Fibroblast of gingiva (primary cell): Measurements from ENCODE around the gene COX8C.
"Not testable (repeated sequence)": the region's sequence is repeated elsewhere in the genome, so short reads cannot be mapped to it uniquely, and the experiment has no call there.

Source experiments
- DNase-seq: peaks from one replicate; pipeline ENCODE4 v3.0.0-alpha.2; 2011; ENCODE audit warnings: low read depth

Gene COX8C

DNA sequence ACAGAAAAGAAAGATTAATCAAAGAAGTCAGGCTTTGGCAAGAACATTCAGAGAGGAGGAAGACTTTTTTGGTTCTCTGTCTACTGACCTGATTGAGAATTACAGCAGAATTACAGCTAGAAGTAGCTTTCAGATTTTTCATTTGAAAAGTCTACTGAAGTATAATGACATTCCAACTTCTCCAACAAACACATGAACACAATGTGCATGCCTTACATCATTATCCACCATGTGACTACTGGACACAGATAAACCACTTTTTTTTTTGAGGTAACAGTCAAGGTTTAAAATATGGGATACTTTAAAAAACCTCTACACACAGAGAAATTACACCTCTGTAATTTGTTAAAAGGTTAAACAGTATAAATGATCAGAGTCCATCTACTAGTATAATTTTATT is 26.5 kb upstream of the COX8C start:
- DNase-seq: no peak

DNA sequence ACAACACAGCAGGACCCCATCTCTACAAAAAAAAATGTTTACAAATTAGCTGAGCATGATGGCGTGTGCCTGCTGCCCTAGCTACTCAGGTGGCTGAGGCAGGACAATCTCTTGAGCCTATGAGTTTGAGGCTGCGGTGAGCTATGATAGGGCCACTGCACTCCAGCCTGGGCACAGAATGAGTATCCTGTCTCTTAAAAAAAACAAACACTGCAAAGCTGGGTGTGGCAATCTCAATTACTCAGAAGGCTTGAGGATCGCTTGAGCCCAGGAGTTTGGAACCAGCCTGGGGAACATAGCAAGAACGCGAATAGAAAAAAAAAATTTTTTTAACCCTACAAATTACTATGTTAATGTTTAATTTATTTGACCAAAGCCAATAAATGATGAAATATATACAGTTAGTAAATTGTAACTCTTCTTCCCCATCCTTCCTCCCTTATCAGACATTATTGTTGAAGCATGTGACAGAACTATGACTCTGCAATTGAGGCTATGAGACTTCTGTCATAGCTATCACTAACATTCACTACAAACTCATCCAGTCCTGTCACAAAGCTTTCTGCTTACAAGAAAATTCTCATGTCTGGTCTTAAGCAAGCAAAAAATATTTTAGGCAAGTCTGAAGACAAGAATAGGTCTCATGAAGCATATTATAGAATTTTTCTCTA is 23.9 kb upstream of the COX8C start:
- DNase-seq: no peak

DNA sequence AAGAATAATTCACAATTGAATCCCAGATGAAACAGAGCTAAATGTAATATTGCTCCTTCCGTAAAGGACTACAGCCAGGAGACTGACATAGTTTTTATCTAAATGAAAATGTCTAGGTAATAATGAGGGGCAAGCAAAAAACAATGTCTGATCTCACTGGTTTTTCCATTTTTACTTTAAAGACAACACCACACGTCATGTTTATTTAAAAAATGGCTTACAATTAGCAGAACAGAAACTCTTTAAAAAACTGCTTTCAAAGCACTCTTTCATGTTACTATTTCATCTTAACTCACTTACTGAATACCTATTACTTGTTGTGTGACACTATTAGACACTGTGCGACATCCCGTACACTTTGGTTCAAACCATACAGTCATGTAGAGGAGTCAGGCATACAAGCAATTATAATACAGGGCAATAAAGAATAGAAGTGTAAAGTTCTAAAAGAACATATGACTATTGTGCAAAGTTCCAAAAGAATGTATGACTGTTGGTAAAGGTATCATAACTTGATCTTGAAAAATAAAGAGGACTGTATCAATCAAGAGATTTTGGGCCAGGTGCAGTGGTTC is 23.3 kb upstream of the COX8C start:
- DNase-seq: no peak

DNA sequence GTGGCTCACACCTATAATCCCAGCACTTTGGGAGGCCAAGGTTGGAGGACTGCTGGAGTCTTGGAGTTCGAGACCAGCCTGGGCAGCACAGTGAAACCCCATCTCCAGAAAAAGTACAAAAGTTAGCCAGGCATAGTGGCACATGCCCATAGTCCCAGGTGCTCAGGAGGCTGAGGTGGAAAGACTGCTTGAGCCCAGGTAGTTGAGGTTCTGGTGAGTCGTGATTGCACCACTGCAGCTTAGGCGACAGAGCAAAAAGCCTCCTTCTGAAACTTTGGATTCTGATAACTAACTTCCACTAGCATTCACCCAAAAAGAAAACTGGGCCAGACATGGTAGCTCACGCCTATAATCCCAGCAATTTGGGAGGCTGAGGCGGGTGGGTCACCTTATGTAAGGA is 20.8 kb upstream of the COX8C start:
- DNase-seq: no peak

DNA sequence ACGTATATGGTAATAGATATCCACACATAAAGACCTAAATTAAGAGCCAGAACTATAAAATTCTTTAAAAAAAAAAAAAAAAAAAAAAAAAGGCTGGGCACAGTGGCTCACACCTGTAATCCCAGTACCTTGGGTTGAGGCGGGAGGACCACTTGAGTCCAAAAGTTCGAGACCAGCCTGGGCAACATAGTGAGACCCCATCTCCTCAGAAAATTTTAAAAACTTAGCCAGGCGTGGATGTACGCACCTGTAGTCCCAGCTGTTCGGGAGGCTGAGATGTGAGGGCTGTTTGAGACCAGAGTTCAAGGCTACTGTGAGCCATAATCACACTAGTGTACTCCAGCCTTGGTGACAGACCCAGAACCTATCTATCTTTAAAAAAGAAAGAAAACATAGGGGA is 18.4 kb upstream of the COX8C start:
- no peak for DNase-seq

DNA sequence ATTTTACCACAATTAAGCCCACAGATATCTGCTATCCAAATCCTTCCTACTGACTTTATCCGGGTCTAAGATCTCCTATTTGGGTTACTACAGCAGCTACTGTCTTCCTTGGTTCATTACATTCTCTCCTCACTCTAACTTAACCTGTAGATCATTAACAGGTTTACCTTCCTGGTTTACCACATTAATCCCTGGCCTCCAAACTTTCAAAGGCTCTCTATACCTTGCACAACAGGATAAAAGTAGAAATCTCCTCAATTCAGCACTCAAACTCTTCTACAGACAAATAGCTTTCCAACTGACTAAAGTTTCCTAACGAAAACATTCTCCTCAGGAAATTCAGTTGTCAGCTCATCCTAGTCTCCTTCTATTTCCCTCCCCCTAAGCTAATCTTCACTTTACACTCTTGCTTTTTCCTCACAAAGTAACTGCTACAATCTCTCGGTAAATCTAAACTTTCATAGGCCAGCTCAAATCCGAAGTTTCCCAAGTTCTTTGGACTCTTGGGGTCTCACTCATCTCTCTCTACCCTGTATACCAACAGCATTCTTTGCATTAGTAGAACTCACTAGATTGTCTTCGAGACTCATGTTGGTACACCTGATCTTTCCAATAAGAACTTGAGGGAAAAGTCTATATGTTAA is 16.9 kb upstream of the COX8C start:
- no peak for DNase-seq

DNA sequence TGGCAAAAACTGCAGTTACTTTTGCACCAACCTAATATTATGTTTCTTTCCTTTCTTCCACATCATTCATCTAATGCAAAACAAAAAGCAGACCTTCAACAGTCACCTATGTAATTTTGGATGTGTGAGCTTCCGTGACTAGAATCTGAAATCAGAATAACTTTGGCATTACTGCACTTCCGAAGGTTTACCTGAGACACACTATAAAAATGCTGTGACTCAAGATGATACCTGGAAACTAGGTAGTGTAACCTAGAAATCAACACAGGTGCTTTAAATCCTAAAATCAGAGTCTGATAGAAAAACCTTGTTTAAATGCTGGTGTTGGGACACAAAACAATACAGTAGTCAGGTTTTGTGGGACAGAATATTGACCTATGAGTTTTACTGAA is 16.4 kb upstream of the COX8C start:
- no peak for DNase-seq

DNA sequence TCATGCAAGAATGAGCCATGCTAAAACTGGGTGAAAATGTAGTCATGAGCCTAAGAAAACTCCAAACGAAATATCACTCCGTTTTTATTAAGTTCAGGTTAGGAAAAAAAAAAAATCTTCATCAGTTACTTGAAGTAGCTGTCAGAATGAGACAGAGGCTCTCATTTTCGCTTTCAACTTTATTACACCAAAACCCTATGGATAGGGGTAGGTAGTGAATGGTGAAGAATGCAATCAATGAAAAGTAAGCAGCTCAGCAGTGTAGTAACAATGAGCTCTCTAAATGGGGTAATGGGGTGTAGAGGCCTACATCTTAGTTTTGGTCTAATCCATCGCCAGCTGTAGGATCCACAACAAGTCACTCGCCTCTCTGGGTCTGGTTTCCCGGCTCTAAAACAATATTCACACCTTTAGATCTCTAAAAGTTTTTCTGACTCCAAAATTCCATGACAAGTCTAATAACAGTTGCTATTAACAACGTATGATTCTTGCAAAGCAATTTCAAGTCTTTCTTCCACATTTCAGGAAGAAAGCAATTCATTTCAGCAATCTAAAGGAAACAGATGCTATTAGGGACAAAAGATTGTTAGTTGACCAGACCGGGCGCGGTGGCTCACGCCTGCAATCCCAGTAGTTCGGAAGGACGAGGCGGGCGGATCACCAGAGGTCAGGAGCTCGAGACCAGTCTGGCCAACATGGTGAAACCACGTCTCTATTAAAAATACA is 15.8 kb upstream of the COX8C start:
- no peak for DNase-seq

DNA sequence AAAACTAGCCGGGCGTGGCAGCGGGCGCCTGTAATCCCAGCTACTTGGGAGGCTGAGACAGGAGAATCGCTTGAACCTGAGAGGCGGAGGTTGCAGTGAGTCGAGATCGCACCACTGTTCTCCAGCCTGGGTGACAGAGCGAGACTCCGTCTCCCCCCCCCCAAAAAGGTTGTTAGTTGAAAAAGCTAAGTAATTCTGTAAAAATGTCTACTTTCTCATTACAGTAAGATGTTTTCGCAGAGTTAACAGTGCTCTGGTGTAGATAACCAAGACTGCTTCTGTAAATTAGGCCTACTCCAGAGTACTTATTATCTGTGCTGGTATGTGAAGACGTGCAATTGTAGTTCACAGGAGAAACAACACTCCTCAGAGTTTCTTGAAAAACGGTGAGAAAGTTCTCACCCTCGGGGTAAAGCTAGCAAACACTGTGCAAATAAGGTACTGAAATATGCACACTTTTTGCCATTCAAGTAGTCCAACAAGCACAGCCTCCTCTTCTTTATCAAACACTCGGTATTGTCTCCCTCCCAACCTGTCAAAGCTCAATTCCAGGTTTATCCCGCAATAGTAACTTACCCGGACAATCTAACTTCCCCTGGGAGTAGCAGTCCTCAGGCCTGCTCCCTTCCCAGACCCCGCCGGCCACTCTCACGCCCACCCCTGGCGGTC is 15.1 kb upstream of the COX8C start:
- no peak for DNase-seq

DNA sequence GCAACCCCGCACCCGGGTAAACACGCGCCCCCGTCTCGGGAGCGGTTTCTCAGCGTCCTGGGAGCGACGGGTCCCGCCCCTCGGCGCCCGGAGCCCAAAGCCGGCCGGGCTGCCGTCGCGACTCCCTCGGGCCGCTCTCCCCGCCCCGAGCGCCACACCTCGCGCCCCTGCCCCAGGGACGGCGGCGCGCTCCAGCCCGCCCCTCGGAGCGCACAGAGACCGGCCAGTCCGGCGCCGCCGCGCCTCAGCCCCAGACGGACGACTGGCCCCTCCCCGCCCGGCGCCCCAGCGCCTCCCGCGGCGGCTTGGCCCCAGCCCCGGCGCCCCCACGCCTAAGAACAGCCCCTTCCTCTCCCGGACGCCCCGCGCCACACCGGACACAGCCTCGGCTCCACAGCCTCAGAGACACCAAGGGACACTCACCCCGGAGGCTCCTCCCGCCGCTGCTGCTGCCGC is 14.6 kb upstream of the COX8C start:
- peak; percentile 41 for DNase-seq

DNA sequence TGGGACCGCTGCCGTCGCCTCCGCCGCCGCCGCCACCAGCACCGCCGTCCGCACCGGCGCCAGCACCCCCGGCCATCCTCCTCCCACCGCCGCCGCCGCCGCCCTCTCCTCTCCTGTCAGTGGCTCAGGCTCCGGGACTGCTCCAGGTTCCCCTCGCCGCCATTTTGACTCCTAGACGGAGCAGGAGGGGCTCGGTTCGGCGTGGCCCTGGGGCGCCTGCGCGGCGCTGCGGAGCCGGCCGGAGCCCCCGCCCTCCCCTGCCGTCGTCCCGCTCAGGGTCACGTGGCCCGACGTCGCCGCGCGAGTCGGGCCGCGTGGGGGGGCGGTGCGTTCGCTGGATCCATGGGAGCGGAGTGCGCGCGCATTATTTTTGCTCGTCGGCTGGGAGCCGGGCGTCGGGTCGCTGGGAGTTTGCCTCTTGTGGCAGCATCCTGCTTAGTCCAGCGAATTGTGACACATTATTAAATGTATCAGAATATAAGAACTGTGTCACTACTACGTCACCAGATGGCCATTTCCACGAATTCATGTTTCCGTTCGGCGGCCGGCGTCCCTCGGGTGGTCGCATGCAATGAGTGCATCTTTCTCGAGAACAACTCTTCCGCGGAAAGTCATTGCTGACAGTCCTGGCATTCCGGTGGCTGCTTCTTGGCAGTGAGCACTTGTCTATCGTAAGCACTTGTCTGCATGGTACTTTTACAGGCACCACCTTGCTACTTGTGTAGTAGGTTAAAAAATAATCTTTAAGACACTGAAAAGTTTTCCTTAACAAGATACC is 13.9 kb upstream of the COX8C start, which contains the start of gene BTBD7:
Gene BTBD7, minus strand, starts transcription at position 184 of the 778 bp plus-strand sequence. CDS start 36,985 bp downstream, outside the sequence.
- peak; percentile 94 for DNase-seq

DNA sequence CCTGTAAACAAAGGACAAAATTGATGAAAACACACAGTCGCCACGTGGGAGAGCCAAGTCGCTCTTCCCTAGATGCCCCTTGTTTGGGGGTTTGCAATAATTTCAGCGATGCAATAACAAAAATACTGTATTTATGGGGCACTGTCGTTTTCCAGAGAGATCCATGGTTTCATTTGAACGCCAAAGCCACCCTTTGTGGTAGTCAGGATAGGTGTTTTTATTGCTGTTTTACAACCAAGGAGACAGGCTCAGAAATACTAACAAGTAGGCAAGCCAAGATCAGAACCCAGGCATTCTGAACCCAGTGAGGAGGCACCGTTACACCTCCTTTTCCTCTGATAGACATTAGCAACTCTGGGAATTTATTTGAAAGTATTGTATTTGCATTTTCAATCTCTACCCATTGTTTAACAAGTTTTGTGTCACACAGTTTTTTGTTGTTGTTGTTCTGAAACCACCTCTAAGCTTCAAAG is 13.3 kb upstream of the COX8C start:
- DNase-seq: no peak

DNA sequence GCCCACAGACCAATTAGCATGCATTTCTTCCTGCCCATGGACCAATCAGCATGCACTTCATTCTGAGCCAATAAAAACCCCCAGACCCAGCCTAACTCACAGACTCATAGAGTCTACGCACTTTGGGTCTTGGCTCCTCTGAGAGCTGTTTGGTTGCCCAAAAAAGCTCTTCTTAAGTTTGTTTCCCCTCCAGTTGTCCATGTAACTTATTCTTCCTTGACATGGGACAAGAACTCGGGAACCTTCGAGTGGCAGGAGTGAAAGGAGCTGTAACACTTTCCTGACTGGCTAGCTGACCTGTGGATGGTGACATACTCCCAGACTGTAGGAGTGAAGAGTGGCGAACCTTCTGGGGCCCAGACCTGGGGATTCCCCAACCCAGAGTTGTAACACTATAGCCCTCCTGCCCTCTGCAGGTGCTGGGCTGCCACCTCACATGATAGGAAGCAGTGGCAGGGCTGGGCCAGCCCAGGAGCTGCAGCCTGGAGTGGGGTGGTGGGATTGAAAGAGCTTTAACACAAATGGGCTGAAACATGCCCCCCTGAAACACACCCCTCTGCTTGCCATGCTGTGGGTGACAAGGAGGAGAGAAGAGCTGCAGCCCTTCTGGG is 9.7 kb upstream of the COX8C start:
- no peak for DNase-seq

DNA sequence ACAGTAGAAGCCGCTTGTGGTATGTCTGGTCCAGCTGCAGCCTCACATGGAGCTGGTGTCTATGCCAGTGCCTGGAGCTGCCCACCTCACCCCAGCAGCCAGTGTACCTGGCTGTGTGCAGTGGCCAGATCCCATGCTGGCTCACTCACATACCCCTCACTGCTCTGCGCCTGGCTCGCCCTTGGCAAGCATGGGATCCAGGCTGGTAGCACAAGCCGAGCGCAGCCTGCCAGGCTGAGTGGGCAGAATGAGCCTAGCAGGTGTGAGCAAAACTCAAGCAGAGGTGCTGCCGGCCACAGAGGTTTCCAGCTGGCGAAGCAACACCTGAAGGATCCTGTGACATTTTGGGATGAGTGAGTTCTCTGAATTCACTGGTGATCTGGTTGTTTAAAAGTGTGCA is 9.1 kb upstream of the COX8C start:
- no peak for DNase-seq

DNA sequence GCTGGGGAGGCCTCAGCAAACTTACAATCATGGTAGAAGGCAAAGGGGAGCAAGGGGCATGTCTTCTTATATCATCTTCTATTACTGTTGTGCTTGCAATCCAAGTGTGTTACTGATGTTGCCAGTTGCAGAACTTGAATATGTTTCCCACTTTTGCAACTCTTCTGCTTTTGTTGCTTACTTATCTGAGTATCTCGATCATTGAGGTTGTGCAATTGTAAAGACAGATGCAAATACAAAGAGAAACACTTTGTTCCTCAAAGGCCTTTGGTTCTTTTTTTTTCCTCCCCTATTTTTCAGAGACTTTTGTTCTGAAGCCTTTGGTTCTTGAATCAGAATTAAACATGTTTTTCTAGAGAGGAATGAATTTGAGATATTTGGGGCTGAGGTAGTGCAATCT is 3.7 kb upstream of the COX8C start:
- DNase-seq: no peak

DNA sequence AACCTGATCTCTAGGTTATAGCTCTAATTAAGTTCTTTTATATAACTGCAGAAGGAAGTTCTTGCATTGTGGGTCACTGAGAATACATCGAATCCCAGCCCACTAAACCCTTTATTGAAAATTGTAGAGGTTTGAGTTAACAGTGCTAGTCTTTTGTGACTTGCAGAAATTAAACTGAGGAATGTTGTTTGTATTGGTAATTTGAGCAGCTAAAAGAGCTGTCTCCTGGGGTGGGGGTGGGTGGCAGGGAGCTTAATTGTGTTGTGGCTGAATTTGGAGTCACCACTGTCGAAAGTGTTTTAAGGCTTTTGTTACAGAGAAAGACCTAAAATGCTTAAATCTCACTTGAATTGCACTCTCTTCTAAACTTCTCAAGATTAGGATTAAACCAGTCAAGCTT is 3.2 kb upstream of the COX8C start:
- no peak for DNase-seq

DNA sequence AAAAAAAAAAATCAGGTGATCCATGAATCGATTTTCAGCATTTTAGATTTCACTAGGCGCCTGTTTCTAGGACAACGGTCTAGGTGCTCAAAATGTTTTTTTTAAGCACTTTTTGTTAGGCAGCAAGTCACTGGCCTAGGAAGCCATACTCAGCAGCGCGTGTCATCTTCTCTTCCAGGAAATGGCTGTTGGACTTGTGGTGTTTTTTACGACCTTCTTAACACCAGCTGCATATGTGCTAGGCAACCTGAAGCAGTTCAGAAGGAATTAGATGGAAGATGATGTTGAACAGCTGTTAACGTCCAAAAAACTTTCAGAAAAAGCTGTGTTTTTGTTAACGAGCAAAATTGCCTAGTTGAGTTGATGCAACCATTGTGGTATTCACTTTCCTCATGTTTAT is 868 bp downstream of the COX8C start:
- DNase-seq: no peak

DNA sequence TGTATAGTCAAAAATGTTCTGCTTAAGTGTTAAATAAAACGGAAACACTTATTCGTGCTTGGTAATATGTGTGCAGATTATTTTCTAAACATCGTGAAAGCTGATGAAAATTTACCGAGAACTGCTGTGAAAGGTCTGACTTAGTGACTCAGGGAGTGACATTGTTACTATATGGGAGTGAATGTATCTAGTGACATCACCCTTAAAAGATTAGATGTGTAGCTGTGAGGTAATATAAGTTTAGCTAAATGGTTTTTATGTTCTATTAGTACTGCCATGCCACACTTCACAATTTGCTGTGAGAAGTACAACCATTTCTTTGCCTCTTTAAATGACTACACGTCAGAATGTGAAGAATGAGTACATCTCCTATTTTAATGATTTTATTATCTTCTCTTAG is 1.3 kb downstream of the COX8C start:
- DNase-seq: no peak

DNA sequence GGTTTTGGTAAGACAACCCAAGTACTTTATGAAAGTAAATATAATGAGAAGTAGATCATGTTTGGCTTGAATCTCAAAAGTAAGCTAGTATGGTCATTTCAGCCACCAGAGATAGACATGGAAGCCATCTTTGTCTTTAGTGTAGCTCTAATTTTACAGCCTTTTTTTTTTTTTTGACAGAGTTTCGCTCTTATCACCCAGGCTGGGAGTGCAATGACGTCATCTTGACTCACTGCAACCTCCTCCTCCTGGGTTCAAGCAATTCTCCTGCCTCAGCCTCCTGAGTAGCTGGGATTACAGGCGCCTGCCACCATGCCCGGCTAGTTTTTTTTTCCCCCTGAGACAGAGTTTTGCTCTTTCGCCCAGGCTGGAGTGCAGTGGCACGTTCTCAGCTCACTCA is 7.9 kb downstream of the COX8C start:
- not testable (repeated sequence) for DNase-seq

DNA sequence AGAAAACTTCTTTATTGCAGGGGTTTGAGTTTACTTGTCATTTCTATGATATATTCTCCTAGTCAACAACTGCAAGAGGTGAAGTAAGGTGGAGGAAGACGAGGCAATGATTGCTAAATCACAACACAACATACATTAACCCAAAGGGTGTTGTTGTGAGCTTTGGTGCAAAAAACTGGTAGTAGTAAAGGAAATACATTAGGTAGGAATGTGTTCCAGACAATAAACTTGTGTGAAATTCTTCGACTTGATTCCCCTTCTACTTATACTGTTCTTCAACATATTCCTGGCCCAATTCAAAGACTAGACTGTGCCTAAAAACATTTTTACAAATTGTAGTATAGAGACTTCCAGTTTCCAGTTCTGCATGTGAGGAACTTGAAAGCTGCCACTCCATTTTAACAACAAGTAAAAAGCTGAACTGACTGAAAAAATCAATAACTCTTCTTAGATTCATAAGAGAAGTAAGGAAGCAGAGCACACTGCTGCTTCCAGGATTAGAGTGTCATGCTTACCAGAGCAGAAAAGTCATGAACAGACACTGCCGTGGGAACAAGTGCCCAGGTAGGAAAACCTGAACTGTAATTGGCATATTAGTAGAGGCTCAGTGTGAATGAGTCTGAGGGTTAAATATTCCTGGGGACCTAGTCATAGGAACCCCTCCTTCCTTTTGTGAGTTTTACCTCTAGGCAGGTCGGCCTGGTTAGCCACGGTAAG is 22.2 kb downstream of the COX8C start:
- no peak for DNase-seq
